Ectodermal cell (in vitro differentiated cells): ENCODE data around the gene STH.

Experiments used
- H3K27ac ChIP-seq: 2 replicates; pipeline ENCODE4 v1.7.0; 2013; ENCODE audit warnings: mild to moderate bottlenecking, low read depth, low read length; ENCODE audit not compliant: insufficient read depth, poor library complexity, severe bottlenecking
- H3K27me3 ChIP-seq: 2 replicates; pipeline ENCODE4 v1.7.0; 2013; ENCODE audit warnings: mild to moderate bottlenecking, low read length; ENCODE audit not compliant: insufficient read depth, control insufficient read depth, poor library complexity, severe bottlenecking
- H3K36me3 ChIP-seq: one replicate; pipeline ENCODE4 v1.7.0; 2013; ENCODE audit warnings: low read length; ENCODE audit not compliant: control insufficient read depth, insufficient read depth
- H3K4me1 ChIP-seq: one replicate; pipeline ENCODE4 v1.7.0; 2013; ENCODE audit warnings: low read length; ENCODE audit not compliant: control insufficient read depth, insufficient read depth
- H3K4me3 ChIP-seq: 2 replicates; pipeline ENCODE4 v1.7.0; 2013; ENCODE audit warnings: low read depth, low read length, control low read depth; ENCODE audit not compliant: insufficient read depth
- H3K9me3 ChIP-seq: 2 replicates; pipeline ENCODE4 v1.7.0; 2013; ENCODE audit warnings: mild to moderate bottlenecking, low read length, moderate library complexity; ENCODE audit not compliant: control insufficient read depth
- WGBS, 2 experiments: methylation state at CpG; one replicate each; pipeline ENCODE4 v1.1.7; 2013; ENCODE audit warnings: missing lambda C conversion rate in 2 of 2; 5-methylcytosine and 5-hydroxymethylcytosine counted together

Gene STH

GRCh38 chr17:45992904-45993303 is 6.1 kb upstream of the STH start:
- no peaks in the 10 kb centered on the region for H3K36me3 ChIP-seq
- H3K4me1 ChIP-seq, result peaks cover 4% of the 10 kb centered on the region
- H3K4me3 ChIP-seq, result no peak overlapping the region
- 72 to 75% methylated on average over 10 of the region's 10 CpGs for WGBS, 2 experiments
- no peaks in the 10 kb centered on the region for H3K27me3 ChIP-seq
- H3K27ac ChIP-seq, result no peak overlapping the region
- no peaks in the 10 kb centered on the region for H3K9me3 ChIP-seq

- 79 to 82% methylated on average over 16 of the region's 16 CpGs for WGBS, 2 experiments
- no peak overlapping the region for H3K27ac ChIP-seq
- no peaks in the 10 kb centered on the region for H3K9me3 ChIP-seq
- H3K4me1 ChIP-seq, result peaks cover 4% of the 10 kb centered on the region
- H3K36me3 ChIP-seq, result no peaks in the 10 kb centered on the region
- no peak overlapping the region for H3K4me3 ChIP-seq
- H3K27me3 ChIP-seq, result no peaks in the 10 kb centered on the region
These were observed 5.0 kb upstream of the STH start for GRCh38 chr17:45993962-45994627.

- Histone ChIP-seq H3K4me3 (no peak overlapping the region), H3K27me3 (no peaks in the 10 kb centered on the region), H3K4me1 (peaks cover 4% of the 10 kb centered on the region), H3K36me3 (no peaks in the 10 kb centered on the region), H3K27ac (no peak overlapping the region), H3K9me3 (no peaks in the 10 kb centered on the region)
- 90 to 92% methylated on average over 8 of the region's 8 CpGs for WGBS, 2 experiments
These were observed 4.1 kb upstream of the STH start for GRCh38 chr17:45994987-45995386.

GRCh38 chr17:45995627-45996270 is 3.3 kb upstream of the STH start:
- 92 to 93% methylated on average over 14 of the region's 14 CpGs for WGBS, 2 experiments
- H3K27me3 ChIP-seq, result no peaks in the 10 kb centered on the region
- no peaks in the 10 kb centered on the region for H3K36me3 ChIP-seq
- no peaks in the 10 kb centered on the region for H3K9me3 ChIP-seq
- H3K4me1 ChIP-seq, result peaks cover 4% of the 10 kb centered on the region
- no peak overlapping the region for H3K27ac ChIP-seq
- no peak overlapping the region for H3K4me3 ChIP-seq

- H3K27me3 ChIP-seq, result no peaks in the 10 kb centered on the region
- H3K36me3 ChIP-seq, result no peaks in the 10 kb centered on the region
- H3K4me3 ChIP-seq, result no peak overlapping the region
- no peak overlapping the region for H3K27ac ChIP-seq
- 90 to 92% methylated on average over 31 of the region's 31 CpGs for WGBS, 2 experiments
- peaks cover 4% of the 10 kb centered on the region for H3K4me1 ChIP-seq
- H3K9me3 ChIP-seq, result no peaks in the 10 kb centered on the region
These were observed 2.6 kb upstream of the STH start for GRCh38 chr17:45996282-45996937.

- no peaks in the 10 kb centered on the region for H3K9me3 ChIP-seq
- 86 to 89% methylated on average over 13 of the region's 13 CpGs for whole genome bisulfite sequencing, 2 experiments
- H3K27ac ChIP-seq, result no peak overlapping the region
- peaks cover 4% of the 10 kb centered on the region for H3K4me1 ChIP-seq
- H3K36me3 ChIP-seq, result no peaks in the 10 kb centered on the region
- no peaks in the 10 kb centered on the region for H3K27me3 ChIP-seq
- H3K4me3 ChIP-seq, result no peak overlapping the region
These were observed 1.9 kb upstream of the STH start for GRCh38 chr17:45997166-45997565.

- H3K4me1 ChIP-seq, result peaks cover 4% of the 10 kb centered on the region
- no peaks in the 10 kb centered on the region for H3K27me3 ChIP-seq
- no peaks in the 10 kb centered on the region for H3K9me3 ChIP-seq
- no peak overlapping the region for H3K27ac ChIP-seq
- 93 to 96% methylated on average over 9 of the region's 9 CpGs for WGBS, 2 experiments
- no peaks in the 10 kb centered on the region for H3K36me3 ChIP-seq
- no peak overlapping the region for H3K4me3 ChIP-seq
These were observed 1.4 kb upstream of the STH start for GRCh38 chr17:45997624-45998023.

- 83 to 84% methylated on average over 9 of the region's 9 CpGs for WGBS, 2 experiments
- no peaks in the 10 kb centered on the region for H3K27me3 ChIP-seq
- H3K27ac ChIP-seq, result no peak overlapping the region
- H3K4me1 ChIP-seq, result no peaks in the 10 kb centered on the region
- H3K9me3 ChIP-seq, result no peaks in the 10 kb centered on the region
- H3K36me3 ChIP-seq, result no peaks in the 10 kb centered on the region
- H3K4me3 ChIP-seq, result no peak overlapping the region
These were observed 845 bp downstream of the STH start for GRCh38 chr17:45999900-46000290.

- no peaks in the 10 kb centered on the region for H3K4me1 ChIP-seq
- H3K27ac ChIP-seq, result no peak overlapping the region
- no peak overlapping the region for H3K4me3 ChIP-seq
- H3K9me3 ChIP-seq, result no peaks in the 10 kb centered on the region
- WGBS, 2 experiments, result 89 to 91% methylated on average over 7 of the region's 7 CpGs
- H3K36me3 ChIP-seq, result no peaks in the 10 kb centered on the region
- H3K27me3 ChIP-seq, result no peaks in the 10 kb centered on the region
These were observed 1.2 kb downstream of the STH start for GRCh38 chr17:46000292-46000691.

GRCh38 chr17:46000757-46001156 is 1.7 kb downstream of the STH start:
- H3K9me3 ChIP-seq, result no peaks in the 10 kb centered on the region
- H3K4me3 ChIP-seq, result no peak overlapping the region
- H3K4me1 ChIP-seq, result no peaks in the 10 kb centered on the region
- 91 to 96% methylated on average over 2 of the region's 2 CpGs for WGBS, 2 experiments
- no peak overlapping the region for H3K27ac ChIP-seq
- H3K27me3 ChIP-seq, result no peaks in the 10 kb centered on the region
- H3K36me3 ChIP-seq, result no peaks in the 10 kb centered on the region
